ENCODE measurements around the gene MYO7B.

GRCh38 chr2:127532296-127532695 lies 3.2 kb upstream of the MYO7B start:
- TF ChIP-seq GABPA (IDR thresholded peaks at IDR 0.05; ENCODE audit: low read depth) (no peak), TAF1 (IDR thresholded peaks at IDR 0.05; ENCODE audit: borderline replicate concordance, low read depth, low read length) (no peak), POLR2AphosphoS5 (IDR thresholded peaks at IDR 0.05; ENCODE audit: low read depth, low read length) (no peak), RCOR1 (IDR thresholded peaks at IDR 0.05; ENCODE audit: low read length) (no peak), NFIC (IDR thresholded peaks at IDR 0.05; ENCODE audit: borderline replicate concordance) (no peak), MXI1 (IDR thresholded peaks at IDR 0.05; ENCODE audit: low read depth, low read length) (no peak), EP300 (IDR thresholded peaks at IDR 0.05; ENCODE audit: borderline replicate concordance in 1 of 2, low read depth in 1 of 2, low read length in 1 of 2) (no peak), RFX5 (IDR thresholded peaks at IDR 0.05; ENCODE audit: low read length) (no peak), MAX (IDR thresholded peaks at IDR 0.05; ENCODE audit: low read depth) (no peak)
- TF ChIP-seq, protein P1, sequence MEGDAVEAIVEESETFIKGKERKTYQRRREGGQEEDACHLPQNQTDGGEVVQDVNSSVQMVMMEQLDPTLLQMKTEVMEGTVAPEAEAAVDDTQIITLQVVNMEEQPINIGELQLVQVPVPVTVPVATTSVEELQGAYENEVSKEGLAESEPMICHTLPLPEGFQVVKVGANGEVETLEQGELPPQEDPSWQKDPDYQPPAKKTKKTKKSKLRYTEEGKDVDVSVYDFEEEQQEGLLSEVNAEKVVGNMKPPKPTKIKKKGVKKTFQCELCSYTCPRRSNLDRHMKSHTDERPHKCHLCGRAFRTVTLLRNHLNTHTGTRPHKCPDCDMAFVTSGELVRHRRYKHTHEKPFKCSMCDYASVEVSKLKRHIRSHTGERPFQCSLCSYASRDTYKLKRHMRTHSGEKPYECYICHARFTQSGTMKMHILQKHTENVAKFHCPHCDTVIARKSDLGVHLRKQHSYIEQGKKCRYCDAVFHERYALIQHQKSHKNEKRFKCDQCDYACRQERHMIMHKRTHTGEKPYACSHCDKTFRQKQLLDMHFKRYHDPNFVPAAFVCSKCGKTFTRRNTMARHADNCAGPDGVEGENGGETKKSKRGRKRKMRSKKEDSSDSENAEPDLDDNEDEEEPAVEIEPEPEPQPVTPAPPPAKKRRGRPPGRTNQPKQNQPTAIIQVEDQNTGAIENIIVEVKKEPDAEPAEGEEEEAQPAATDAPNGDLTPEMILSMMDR (IDR thresholded peaks at IDR 0.05), result no peak
